GM12873 (cell line): Measurements from ENCODE around the gene CGN.

Experiments
- TF ChIP-seq, protein P1 (sequence below): IDR thresholded peaks from 2 replicates; pipeline ENCODE4 v1.5.1; 2012; ENCODE audit warnings: low read depth, mild to moderate bottlenecking, moderate library complexity, low read length, control low read depth; ENCODE audit not compliant: insufficient read depth; ENCODE audit errors: missing control alignments

CGN gene

DNA sequence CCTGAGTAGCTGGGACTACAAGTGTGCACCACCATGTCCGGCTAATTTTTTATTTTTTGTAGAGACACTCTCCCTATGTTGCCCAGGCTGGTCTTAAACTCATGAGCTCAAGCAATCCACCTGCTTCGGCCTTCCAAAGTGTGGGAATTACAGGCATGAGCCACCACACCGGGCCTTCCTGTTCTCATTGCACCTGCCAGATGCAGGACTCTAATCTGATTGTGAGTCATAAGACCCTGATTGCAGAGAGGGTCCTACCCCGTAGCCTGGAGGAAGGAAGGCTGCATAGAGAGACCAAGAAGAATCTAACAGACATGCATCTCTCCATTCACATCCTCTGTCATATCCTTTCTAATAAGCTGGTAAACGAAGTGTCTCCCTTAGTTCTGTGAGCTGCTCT, 19.5 kb upstream of the CGN start:
- TF ChIP-seq, protein P1, sequence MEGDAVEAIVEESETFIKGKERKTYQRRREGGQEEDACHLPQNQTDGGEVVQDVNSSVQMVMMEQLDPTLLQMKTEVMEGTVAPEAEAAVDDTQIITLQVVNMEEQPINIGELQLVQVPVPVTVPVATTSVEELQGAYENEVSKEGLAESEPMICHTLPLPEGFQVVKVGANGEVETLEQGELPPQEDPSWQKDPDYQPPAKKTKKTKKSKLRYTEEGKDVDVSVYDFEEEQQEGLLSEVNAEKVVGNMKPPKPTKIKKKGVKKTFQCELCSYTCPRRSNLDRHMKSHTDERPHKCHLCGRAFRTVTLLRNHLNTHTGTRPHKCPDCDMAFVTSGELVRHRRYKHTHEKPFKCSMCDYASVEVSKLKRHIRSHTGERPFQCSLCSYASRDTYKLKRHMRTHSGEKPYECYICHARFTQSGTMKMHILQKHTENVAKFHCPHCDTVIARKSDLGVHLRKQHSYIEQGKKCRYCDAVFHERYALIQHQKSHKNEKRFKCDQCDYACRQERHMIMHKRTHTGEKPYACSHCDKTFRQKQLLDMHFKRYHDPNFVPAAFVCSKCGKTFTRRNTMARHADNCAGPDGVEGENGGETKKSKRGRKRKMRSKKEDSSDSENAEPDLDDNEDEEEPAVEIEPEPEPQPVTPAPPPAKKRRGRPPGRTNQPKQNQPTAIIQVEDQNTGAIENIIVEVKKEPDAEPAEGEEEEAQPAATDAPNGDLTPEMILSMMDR: no peak

DNA sequence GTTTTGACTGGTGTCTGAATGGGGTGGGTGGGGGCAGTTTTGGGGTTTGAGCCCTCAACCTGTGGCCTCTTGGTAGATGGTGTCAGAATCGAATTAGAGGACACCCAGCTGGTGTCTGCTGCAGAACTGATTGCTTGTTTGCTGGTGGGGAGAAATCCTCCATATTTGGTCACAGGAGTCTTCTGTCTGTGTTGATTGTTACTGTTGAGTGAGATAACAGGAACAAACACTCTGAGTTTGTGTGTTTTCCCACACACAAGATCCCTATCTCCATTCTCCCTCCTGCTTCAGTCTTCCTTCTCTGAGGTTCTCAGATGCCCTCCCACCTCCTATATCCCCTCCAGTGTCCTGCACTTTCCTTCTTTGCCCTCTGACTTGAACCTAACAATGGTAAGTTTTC, 19.1 kb upstream of the CGN start:
- TF ChIP-seq, protein P1: no peak

DNA sequence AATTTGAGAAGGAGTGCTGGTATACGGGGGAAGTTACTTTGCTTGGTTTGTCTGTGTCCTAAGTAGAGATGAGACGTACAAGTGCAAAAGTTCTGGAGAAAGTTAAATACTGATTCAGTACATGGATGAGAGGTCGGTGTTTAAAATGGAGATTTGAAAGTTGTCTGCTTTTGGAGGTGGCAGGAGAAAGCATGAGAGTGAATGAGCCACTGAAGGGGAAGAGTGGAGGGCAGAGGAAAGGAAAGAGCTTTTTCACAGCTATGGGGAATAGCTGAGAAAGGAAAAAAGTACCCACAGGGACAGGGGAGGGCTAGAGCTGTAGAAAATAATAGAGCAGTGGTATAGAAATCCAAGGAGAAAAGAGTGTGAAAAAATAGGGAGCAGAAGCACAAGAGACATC, 18.1 kb upstream of the CGN start:
- TF ChIP-seq, protein P1: no peak

- TF ChIP-seq, protein P1: no peak
These were observed 16.4 kb upstream of the CGN start for GRCh38 chr1:151494741-151495281.

DNA sequence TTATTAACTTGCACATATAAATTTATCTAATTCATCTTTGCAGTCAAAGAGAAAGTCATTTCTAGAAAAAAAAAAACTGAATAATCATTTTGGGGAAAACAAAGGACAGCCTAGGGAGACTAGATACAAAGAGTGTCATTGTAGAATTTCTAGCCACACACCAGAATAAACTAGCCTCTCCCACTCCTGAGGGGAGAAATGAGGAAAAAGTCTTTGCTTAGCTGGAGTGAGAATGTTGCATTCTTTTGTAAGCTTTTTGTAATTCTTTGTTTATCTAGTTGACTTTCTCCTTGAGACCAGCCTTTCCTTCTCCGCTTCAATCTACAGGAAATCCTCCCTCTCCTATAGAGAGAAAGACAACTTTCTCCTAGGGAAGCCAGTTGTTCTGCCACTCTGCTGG, 15.9 kb upstream of the CGN start:
- TF ChIP-seq, protein P1: no peak

DNA sequence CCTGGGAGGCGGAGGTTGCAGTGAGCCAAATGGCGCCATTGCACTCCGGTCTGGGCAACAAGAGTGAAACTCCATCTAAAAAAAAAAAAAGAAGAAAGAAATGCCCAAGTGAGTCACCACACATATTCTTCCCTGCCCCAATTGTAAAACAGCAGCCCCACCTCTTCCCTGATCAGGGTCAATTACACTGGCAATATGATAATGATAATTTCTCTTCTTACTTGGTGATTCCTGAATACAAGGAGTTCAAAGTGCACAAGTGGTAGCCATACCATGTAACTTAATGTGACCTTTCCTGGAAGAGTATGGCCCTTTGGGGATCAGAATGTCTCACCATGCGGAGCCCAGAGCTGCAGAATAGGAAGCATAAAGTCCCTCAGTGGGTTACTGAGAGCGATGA, 11.8 kb upstream of the CGN start:
- TF ChIP-seq, protein P1: no peak

DNA sequence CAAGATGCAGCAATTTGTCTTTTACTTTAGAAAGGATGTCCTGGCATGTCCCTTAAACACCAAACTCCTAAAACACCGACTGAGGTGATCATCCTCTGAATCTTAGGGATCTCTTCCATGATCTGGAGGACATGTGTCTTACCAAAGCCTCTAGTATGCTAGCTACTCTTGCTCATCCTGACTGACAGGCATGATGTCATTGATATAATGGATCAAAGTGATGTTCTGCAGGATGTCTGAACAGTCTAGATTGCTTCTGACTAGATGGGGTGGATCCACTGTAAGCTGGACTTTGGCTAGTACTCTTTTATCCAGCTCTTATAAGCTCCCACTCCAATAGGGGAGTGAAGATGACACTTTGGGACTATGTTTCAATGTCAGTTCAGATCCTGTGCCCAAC, 11.3 kb upstream of the CGN start:
- TF ChIP-seq, protein P1: no peak
